IMR-90 (cell line): ENCODE data around the gene DNAI2. TPM values are rescaled to one million over a fixed set of nuclear protein-coding genes. Genes with fewer than 3 reads are reported as not detected.

Experiments used
- ATAC-seq: fragments of 200-7000 bp; cut with Tn5 transposase; 2 replicates; pipeline ENCODE4 v1.9.1; 2020; ENCODE audit warnings: low read depth, mild to moderate bottlenecking, moderate library complexity
- BruUV-seq: library from RNA; stranded (reverse); fragments of 400-500 nt; replicated peaks from 2 replicates; lab custom pipeline; 2021; lab: Mats Ljungman, UMichigan
- CTCF ChIA-PET: fragments of 300-600 bp; formaldehyde crosslinking; extraction: SDS; loops from one replicate; lab custom pipeline; 2021; ENCODE audit warnings: antibody characterized with exemption; lab: Yijun Ruan, JAX
- POLR2A ChIA-PET: fragments of 300-600 bp; sonication (Branson Sonifier 250); formaldehyde crosslinking; loops from one replicate; lab custom pipeline; 2022; ENCODE audit warnings: antibody characterized with exemption; ENCODE audit not compliant: unreplicated experiment; lab: Charles Lee
- DNase-seq: peaks from one replicate; pipeline ENCODE4 v3.0.0; 2013
- H2AFZ ChIP-seq: replicated peaks from 2 replicates; pipeline ENCODE3; 2013; ENCODE audit warnings: low read length, mild to moderate bottlenecking; ENCODE audit not compliant: poor library complexity
- H2AK5ac ChIP-seq: 2 replicates; pipeline ENCODE4 v1.6.1; 2013; ENCODE audit warnings: low read depth, low read length, inconsistent platforms
- H2AK9ac ChIP-seq: replicated peaks from 2 replicates; pipeline ENCODE3; 2013; ENCODE audit warnings: mild to moderate bottlenecking, low read depth, low read length, moderate library complexity; ENCODE audit not compliant: poor library complexity
- H2BK120ac ChIP-seq: 2 replicates; pipeline ENCODE4 v1.6.1; 2013; ENCODE audit warnings: low read depth, low read length, inconsistent platforms
- H2BK15ac ChIP-seq: 3 replicates; pipeline ENCODE4 v1.6.1; 2013; ENCODE audit warnings: low read depth, low read length, inconsistent platforms
- H2BK20ac ChIP-seq: 2 replicates; pipeline ENCODE4 v1.6.1; 2013; ENCODE audit warnings: low read depth, mild to moderate bottlenecking, inconsistent platforms, low read length, moderate library complexity
- H2BK5ac ChIP-seq: 2 replicates; pipeline ENCODE4 v1.6.1; 2013; ENCODE audit warnings: mild to moderate bottlenecking, low read depth, low read length, inconsistent platforms; ENCODE audit not compliant: poor library complexity, severe bottlenecking
- H3K14ac ChIP-seq: replicated peaks from 2 replicates; pipeline ENCODE4 v1.6.1; 2013; ENCODE audit warnings: low read depth, low read length, inconsistent platforms
- H3K18ac ChIP-seq: 2 replicates; pipeline ENCODE4 v1.6.1; 2013; ENCODE audit warnings: low read depth, low read length, control low read depth
- H3K23ac ChIP-seq: 2 replicates; pipeline ENCODE4 v1.6.1; 2013; ENCODE audit warnings: low read depth, low read length, inconsistent platforms
- H3K27ac ChIP-seq: 2 replicates; pipeline ENCODE4 v1.5.1; 2013; ENCODE audit warnings: mild to moderate bottlenecking, control low read depth, low read length; ENCODE audit not compliant: insufficient read depth
- H3K27me3 ChIP-seq: 2 replicates; pipeline ENCODE4 v1.6.1; 2013; ENCODE audit warnings: low read length; ENCODE audit not compliant: control insufficient read depth, insufficient read depth
- H3K36me3 ChIP-seq: 2 replicates; pipeline ENCODE4 v1.6.1; 2013; ENCODE audit warnings: low read length, mixed read lengths; ENCODE audit not compliant: control insufficient read depth, insufficient read depth
- H3K4ac ChIP-seq: 2 replicates; pipeline ENCODE4 v1.6.1; 2013; ENCODE audit warnings: low read depth, low read length, inconsistent platforms
- H3K4me1 ChIP-seq: 2 replicates; pipeline ENCODE4 v1.6.1; 2013; ENCODE audit warnings: low read length, mixed read lengths; ENCODE audit not compliant: control insufficient read depth, insufficient read depth
- H3K4me2 ChIP-seq: 2 replicates; pipeline ENCODE4 v1.6.1; 2013; ENCODE audit warnings: low read depth, mild to moderate bottlenecking, control low read depth, low read length, moderate library complexity
- H3K4me3 ChIP-seq: 2 replicates; pipeline ENCODE4 v1.5.1; 2013; ENCODE audit warnings: low read depth, mild to moderate bottlenecking, control low read depth, low read length, moderate library complexity; ENCODE audit not compliant: insufficient read depth
- H3K56ac ChIP-seq: 2 replicates; pipeline ENCODE4 v1.6.1; 2013; ENCODE audit warnings: low read length, inconsistent platforms; ENCODE audit not compliant: insufficient read depth; ENCODE audit errors: extremely low read depth
- H3K79me1 ChIP-seq, 2 experiments: 2 replicates each; pipeline ENCODE4 v1.6.1; 2013; ENCODE audit warnings: low read length in 2 of 2, inconsistent platforms in 1 of 2, low read depth in 1 of 2
- H3K9ac ChIP-seq: 2 replicates; pipeline ENCODE4 v1.6.1; 2013; ENCODE audit warnings: low read depth, low read length, control low read depth
- H3K9me1 ChIP-seq: 2 replicates; pipeline ENCODE4 v1.6.1; 2013; ENCODE audit warnings: low read length, inconsistent platforms; ENCODE audit not compliant: insufficient read depth
- H3K9me3 ChIP-seq: 2 replicates; pipeline ENCODE4 v1.6.1; 2013; ENCODE audit warnings: low read length; ENCODE audit not compliant: control insufficient read depth, insufficient read depth
- H4K20me1 ChIP-seq: 2 replicates; pipeline ENCODE4 v1.6.1; 2013; ENCODE audit warnings: low read length, inconsistent platforms; ENCODE audit not compliant: insufficient read depth
- H4K5ac ChIP-seq: 2 replicates; pipeline ENCODE4 v1.6.1; 2013; ENCODE audit warnings: mild to moderate bottlenecking, low read depth, low read length, control low read depth
- H4K8ac ChIP-seq, 2 experiments: 2 replicates each; pipeline ENCODE4 v1.6.1; 2013; ENCODE audit warnings: low read depth in 2 of 2, low read length in 2 of 2, control low read depth in 1 of 2, inconsistent platforms in 1 of 2
- H4K91ac ChIP-seq: 2 replicates; pipeline ENCODE4 v1.6.1; 2013; ENCODE audit warnings: low read depth, low read length, inconsistent platforms; ENCODE audit not compliant: insufficient read depth
- FOS ChIP-seq: fragments of 150-350 bp; IDR thresholded peaks from 2 replicates; pipeline ENCODE4 v1.6.1; 2016; ENCODE audit warnings: low read depth, low read length
- MXI1 ChIP-seq: IDR thresholded peaks from 2 replicates; pipeline ENCODE4 v1.6.1; 2012; ENCODE audit warnings: low read depth, mild to moderate bottlenecking, low read length, moderate library complexity, borderline replicate concordance
- RAD21 ChIP-seq: IDR thresholded peaks from 2 replicates; pipeline ENCODE4 v1.6.1; 2012; ENCODE audit warnings: low read length, improper control_type of control experiment
- WGBS, 2 experiments: methylation state at CpG; one replicate each; pipeline versions ENCODE4 v1.1.5 to v1.1.7; 2013; ENCODE audit warnings: missing lambda C conversion rate in 2 of 2; ENCODE audit not compliant: insufficient read length in 1 of 2; ENCODE audit errors: extremely low coverage in 2 of 2; 5-methylcytosine and 5-hydroxymethylcytosine counted together
- dilution Hi-C: fragments of 300-500 bp; cut with HindIII; formaldehyde crosslinking; loops from one replicate; pipeline ENCODE4 v1.14.3; 2018; ENCODE audit warnings: low sequenced_read_pairs; ENCODE audit not compliant: unreplicated experiment
- in situ Hi-C: fragments of 300-500 bp; cut with MboI; formaldehyde crosslinking; loops from 3 replicates; pipeline ENCODE4 v1.14.3; 2019; ENCODE audit warnings: low sequenced_read_pairs, inconsistent platforms, mixed read lengths
- intact Hi-C: fragments of 100-400 bp; cut with micrococcal nuclease; formaldehyde crosslinking; loops from 2 replicates; pipeline ENCODE4 v1.10.0; 2022
- polyA plus RNA-seq, 3 experiments: library from polyadenylated mRNA; depleted of rRNA; stranded (reverse); fragments of >200 nt; gene quantifications; 2 replicates each; pipeline ENCODE4 v1.2.3, GENCODE V29; 2012; ENCODE audit warnings: low replicate concordance in 1 of 3
- total RNA-seq: library from RNA; depleted of rRNA; stranded (reverse); fragments of >200 nt; gene quantifications from 2 replicates; pipeline ENCODE4 v1.2.3, GENCODE V29; 2012
- TF ChIP-seq, protein P1 (sequence below): conservative IDR thresholded peaks from 2 replicates; pipeline ENCODE4 v1.5.1; 2012; ENCODE audit warnings: mild to moderate bottlenecking, low read depth, low read length, improper control_type of control experiment

Gene DNAI2
- total and polyA plus RNA-seq, 2 of the 4 experiments (the other 2 are of a cell fraction), result not detected

- Histone ChIP-seq H4K20me1 (no peaks in the 10 kb centered on the region), H3K9me3 (no peaks in the 10 kb centered on the region), H3K4me2 (no peak overlapping the region), H3K79me1 (no peaks in the 10 kb centered on the region), H3K27me3 (no peaks in the 10 kb centered on the region), H4K5ac (no peak overlapping the region), H2BK15ac (no peak overlapping the region), H3K36me3 (no peaks in the 10 kb centered on the region), H3K9me1 (no peaks in the 10 kb centered on the region), H3K4ac (no peak overlapping the region), H4K8ac (no peak overlapping the region), H3K9ac (no peak overlapping the region), H3K23ac (no peak overlapping the region), H4K91ac (no peak overlapping the region), H3K18ac (no peak overlapping the region), H2AFZ (no peak overlapping the region), H3K27ac (no peak overlapping the region), H2BK5ac (no peak overlapping the region), H2AK5ac (no peak overlapping the region), H3K4me1 (no peaks in the 10 kb centered on the region), H3K4me3 (no peak overlapping the region), H2BK120ac (no peak overlapping the region), H3K14ac (no peak overlapping the region), H2BK20ac (no peak overlapping the region), H3K56ac (no peak overlapping the region), H2AK9ac (no peak overlapping the region)
- POLR2A ChIA-PET, result no interaction called here
- DNase-seq, result no peak
- intact Hi-C loops, result no loop called here
- dilution Hi-C loops, result no loop called here
- in situ Hi-C loops, result no loop called here
- CTCF ChIA-PET, result no interaction called here
- WGBS, 2 experiments, result 29% methylated on average over 4 of the region's 11 CpGs; no CpG with 5 or more reads in 1 of the 2 experiments
- no TSS peak for BruUV-seq
- TF ChIP-seq RAD21 (no peak), FOS (no peak), MXI1 (no peak)
- TF ChIP-seq, protein P1, sequence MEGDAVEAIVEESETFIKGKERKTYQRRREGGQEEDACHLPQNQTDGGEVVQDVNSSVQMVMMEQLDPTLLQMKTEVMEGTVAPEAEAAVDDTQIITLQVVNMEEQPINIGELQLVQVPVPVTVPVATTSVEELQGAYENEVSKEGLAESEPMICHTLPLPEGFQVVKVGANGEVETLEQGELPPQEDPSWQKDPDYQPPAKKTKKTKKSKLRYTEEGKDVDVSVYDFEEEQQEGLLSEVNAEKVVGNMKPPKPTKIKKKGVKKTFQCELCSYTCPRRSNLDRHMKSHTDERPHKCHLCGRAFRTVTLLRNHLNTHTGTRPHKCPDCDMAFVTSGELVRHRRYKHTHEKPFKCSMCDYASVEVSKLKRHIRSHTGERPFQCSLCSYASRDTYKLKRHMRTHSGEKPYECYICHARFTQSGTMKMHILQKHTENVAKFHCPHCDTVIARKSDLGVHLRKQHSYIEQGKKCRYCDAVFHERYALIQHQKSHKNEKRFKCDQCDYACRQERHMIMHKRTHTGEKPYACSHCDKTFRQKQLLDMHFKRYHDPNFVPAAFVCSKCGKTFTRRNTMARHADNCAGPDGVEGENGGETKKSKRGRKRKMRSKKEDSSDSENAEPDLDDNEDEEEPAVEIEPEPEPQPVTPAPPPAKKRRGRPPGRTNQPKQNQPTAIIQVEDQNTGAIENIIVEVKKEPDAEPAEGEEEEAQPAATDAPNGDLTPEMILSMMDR, result no peak
- no peak for ATAC-seq
Observed at GRCh38 chr17:74240618-74241205, 33.3 kb upstream of the DNAI2 start.
